ENCODE measurements around the gene POU2AF1.

DNA sequence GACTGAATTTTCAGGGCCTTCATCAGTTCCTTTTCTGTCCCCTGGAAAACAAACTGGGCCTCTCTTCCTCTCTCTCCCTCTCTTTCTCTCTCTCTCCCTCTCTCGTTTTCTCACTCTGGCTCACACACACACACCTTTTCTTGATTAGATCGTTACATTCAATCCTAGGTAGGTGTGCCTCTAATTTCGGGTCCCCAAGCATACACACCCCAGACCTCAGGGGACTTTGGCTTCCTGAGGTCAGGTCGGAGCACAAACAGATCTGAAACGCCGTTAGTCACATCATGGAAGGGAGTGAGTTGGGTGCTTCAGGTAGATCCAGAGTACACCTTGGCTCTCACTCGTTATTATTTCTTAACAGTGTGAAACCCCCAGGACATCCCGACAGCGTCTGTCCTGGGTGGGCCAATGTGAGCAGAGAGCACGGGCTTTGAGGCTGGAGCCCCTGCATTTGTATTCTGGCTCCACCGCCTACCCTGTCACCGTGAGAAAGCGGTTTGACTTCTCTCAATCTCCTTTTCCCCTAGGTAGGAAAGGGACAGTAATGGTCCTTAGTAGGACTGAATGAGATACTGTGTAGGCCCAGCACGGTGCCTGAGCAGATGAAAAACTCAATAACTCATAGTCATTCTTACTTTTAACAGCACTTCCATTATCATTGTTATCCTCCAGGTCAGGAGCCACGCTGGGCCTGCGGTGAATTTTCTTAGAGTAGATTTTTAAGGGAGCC, 37.3 kb upstream of the POU2AF1 start:
- no peak for TF ChIP-seq CEBPB (IDR thresholded peaks at IDR 0.05)
- no peak for TF ChIP-seq CHD2 (IDR thresholded peaks at IDR 0.05; ENCODE audit: low read length, partially characterized antibody)
